PC-9 (cell line): Measurements from ENCODE around the gene ASB13. TPM values are rescaled to one million over a fixed set of nuclear protein-coding genes. Genes with fewer than 3 reads are reported as not detected.

ENCODE experiments used
- BruUV-seq: library from RNA; stranded (reverse); fragments of 400-500 nt; replicated peaks from 2 replicates; lab custom pipeline; 2021; lab: Mats Ljungman, UMichigan
- CTCF ChIA-PET: fragments of 300-600 bp; sonication (Branson Sonifier 250); formaldehyde crosslinking; loops from one replicate; lab custom pipeline; 2022; ENCODE audit warnings: antibody characterized with exemption; lab: Charles Lee
- POLR2A ChIA-PET: fragments of 300-600 bp; sonication (Branson Sonifier 250); formaldehyde crosslinking; loops from one replicate; lab custom pipeline; 2022; ENCODE audit warnings: antibody characterized with exemption; ENCODE audit not compliant: unreplicated experiment; lab: Charles Lee
- DNase-seq, 2 experiments: peaks; one replicate each; pipeline versions ENCODE4 v3.0.0 to v3.0.0-alpha.2; 2015 to 2022; ENCODE audit warnings: mixed read lengths in 1 of 2
- H2AFZ ChIP-seq: fragments of 200-600 bp; sonication (generic); 2 replicates; pipeline ENCODE4 v1.8.1; 2017; ENCODE audit warnings: antibody characterized with exemption
- H3F3A ChIP-seq: fragments of 200-600 bp; sonication (generic); 2 replicates; pipeline ENCODE4 v1.8.1; 2017; ENCODE audit warnings: antibody characterized with exemption, mild to moderate bottlenecking, low read depth; ENCODE audit not compliant: insufficient read depth
- H3K27ac ChIP-seq: fragments of 200-600 bp; sonication (generic); 2 replicates; pipeline ENCODE4 v1.6.1; 2016; ENCODE audit warnings: mixed run types
- H3K27me3 ChIP-seq: fragments of 200-600 bp; sonication (generic); 2 replicates; pipeline ENCODE4 v1.6.1; 2016; ENCODE audit warnings: low read depth, mixed run types; ENCODE audit not compliant: insufficient read depth
- H3K36me3 ChIP-seq: fragments of 200-600 bp; sonication (generic); 2 replicates; pipeline ENCODE4 v1.6.1; 2016; ENCODE audit warnings: low read depth, mixed run types
- H3K4me1 ChIP-seq: fragments of 200-600 bp; sonication (generic); replicated peaks from 2 replicates; pipeline ENCODE4 v1.6.1; 2016; ENCODE audit warnings: mixed run types; ENCODE audit not compliant: insufficient read depth
- H3K4me2 ChIP-seq: fragments of 200-600 bp; sonication (generic); 2 replicates; pipeline ENCODE4 v1.6.1; 2017; ENCODE audit warnings: mixed run types
- H3K4me3 ChIP-seq: fragments of 200-600 bp; sonication (generic); 2 replicates; pipeline ENCODE4 v1.6.1; 2016; ENCODE audit warnings: mixed run types
- H3K79me2 ChIP-seq: fragments of 200-600 bp; sonication (generic); 2 replicates; pipeline ENCODE4 v1.6.1; 2017; ENCODE audit warnings: low read depth, mixed run types
- H3K9me2 ChIP-seq: fragments of 200-600 bp; sonication (generic); 2 replicates; pipeline ENCODE4 v1.8.1; 2017; ENCODE audit warnings: mild to moderate bottlenecking; ENCODE audit not compliant: insufficient read depth
- H3K9me3 ChIP-seq: fragments of 200-600 bp; sonication (generic); 2 replicates; pipeline ENCODE4 v1.8.1; 2016; ENCODE audit warnings: low read depth; ENCODE audit not compliant: insufficient read depth
- H4K20me1 ChIP-seq: fragments of 200-600 bp; sonication (generic); 2 replicates; pipeline ENCODE4 v1.8.1; 2017; ENCODE audit not compliant: insufficient read depth
- CTCF ChIP-seq: fragments of 200-600 bp; sonication (generic); conservative IDR thresholded peaks from 2 replicates; pipeline ENCODE4 v1.6.1; 2017; ENCODE audit warnings: mixed run types, antibody characterized with exemption, mild to moderate bottlenecking, moderate library complexity
- EZH2 ChIP-seq: fragments of 200-600 bp; sonication (generic); IDR thresholded peaks from 2 replicates; pipeline ENCODE4 v1.8.0; 2017; ENCODE audit warnings: antibody characterized with exemption, low read depth
- intact Hi-C: fragments of 100-400 bp; cut with micrococcal nuclease; formaldehyde crosslinking; loops from one replicate; pipeline ENCODE4 v1.10.0; 2022; ENCODE audit not compliant: unreplicated experiment
- total RNA-seq: library from RNA; stranded (reverse); gene quantifications from 2 replicates; pipeline ENCODE4 v1.2.3, GENCODE V29; 2021

Gene ASB13
- total RNA-seq, 1 experiment from 2014 or later, result 22.2 TPM

DNA sequence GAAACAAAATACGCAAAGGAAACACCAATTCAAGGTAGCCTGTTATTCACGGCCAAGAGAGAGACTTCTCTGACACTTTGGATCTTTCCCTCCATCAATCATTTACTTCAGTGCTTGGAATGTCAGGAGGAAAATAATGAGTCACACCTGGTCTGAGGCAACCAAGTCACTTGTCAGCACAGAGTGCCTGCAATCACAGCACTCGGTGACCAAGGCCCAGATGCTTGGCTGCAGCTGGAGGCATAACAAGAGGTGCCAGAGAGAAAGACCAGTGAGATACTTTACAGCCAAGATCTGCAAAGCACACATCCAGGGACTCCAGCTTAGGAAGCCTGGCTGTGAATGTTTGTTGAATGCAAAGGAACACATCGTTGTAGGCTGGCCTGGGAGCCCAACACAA lies 33.9 kb downstream of the ASB13 start:
- BruUV-seq, result no TSS peak
- intact Hi-C loops, result no loop called here
- ChIA-PET POLR2A (no interaction called here), CTCF (no interaction called here)
- Histone ChIP-seq H3K79me2 (no peaks in the 10 kb centered on the region), H2AFZ (no peak overlapping the region), H4K20me1 (no peaks in the 10 kb centered on the region), H3K27me3 (no peaks in the 10 kb centered on the region), H3F3A (peaks cover 9% of the 10 kb centered on the region; the same call in 1 of the 2 replicates), H3K4me2 (peak overlapping the region; percentile 26; the same call in 1 of the 2 replicates), H3K4me1 (peaks cover 14% of the 10 kb centered on the region; the same call in 1 of the 2 replicates), H3K36me3 (no peaks in the 10 kb centered on the region), H3K9me2 (no peaks in the 10 kb centered on the region), H3K27ac (no peak overlapping the region), H3K4me3 (no peak overlapping the region), H3K9me3 (no peaks in the 10 kb centered on the region)
- peak; percentile 48 to 76 for DNase-seq
- TF ChIP-seq EZH2 (no peak), CTCF (no peak)

GRCh38 chr10:5631936-5632335 lies 34.5 kb downstream of the ASB13 start:
- DNase-seq, result no peak
- peak overlapping the region; percentile 26; the same call in 1 of the 2 replicates for H3K4me2 ChIP-seq

DNA sequence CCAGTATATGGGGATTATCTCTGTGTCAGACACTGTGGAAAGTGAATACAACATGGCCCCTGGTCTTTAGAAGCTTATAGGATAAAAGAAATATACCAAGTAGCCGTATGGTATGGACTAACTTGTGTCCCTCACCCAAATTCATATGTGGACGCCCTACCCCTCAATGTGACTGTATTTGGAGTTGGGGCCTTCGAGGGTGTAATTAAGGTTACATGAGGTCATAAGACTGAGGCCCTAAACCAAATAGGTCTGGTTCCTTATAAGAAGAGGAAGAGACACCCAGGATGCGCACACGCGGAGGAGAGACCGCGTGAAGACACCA lies 36.3 kb downstream of the ASB13 start:
- no peaks in the 10 kb centered on the region for H3K9me2 ChIP-seq
- no TSS peak for BruUV-seq
- H3K27me3 ChIP-seq, result no peaks in the 10 kb centered on the region
- no peak for DNase-seq
- H3K4me1 ChIP-seq, result peaks cover 14% of the 10 kb centered on the region; the same call in 1 of the 2 replicates
- no peak overlapping the region for H2AFZ ChIP-seq
- no peaks in the 10 kb centered on the region for H3K36me3 ChIP-seq
- TF ChIP-seq CTCF, result peak; percentile 8; the same call in 1 of the 2 replicates
- TF ChIP-seq EZH2, result no peak
- POLR2A ChIA-PET, result interaction anchor here (1.0 kb wide), 1 partner anchor 184 kb away, joined by 6 read pairs; no protein-coding TSS in a partner anchor
- H3F3A ChIP-seq, result peaks cover 9% of the 10 kb centered on the region; the same call in 1 of the 2 replicates
- CTCF ChIA-PET, result interaction anchor here (1.6 kb wide), 1 partner anchor 182 kb away, joined by 4 read pairs; no protein-coding TSS in a partner anchor
- H3K27ac ChIP-seq, result no peak overlapping the region
- H3K79me2 ChIP-seq, result no peaks in the 10 kb centered on the region
- intact Hi-C loops, result no loop called here
- H3K4me3 ChIP-seq, result no peak overlapping the region
- H3K9me3 ChIP-seq, result no peaks in the 10 kb centered on the region
- no peaks in the 10 kb centered on the region for H4K20me1 ChIP-seq
- no peak overlapping the region for H3K4me2 ChIP-seq

More at GRCh38 chr10:5631936-5632335, 34.5 kb downstream of the ASB13 start:
- Histone ChIP-seq H3K9me3 (no peaks in the 10 kb centered on the region), H3F3A (peaks cover 9% of the 10 kb centered on the region; the same call in 1 of the 2 replicates), H3K36me3 (no peaks in the 10 kb centered on the region), H4K20me1 (no peaks in the 10 kb centered on the region), H3K27me3 (no peaks in the 10 kb centered on the region), H3K79me2 (no peaks in the 10 kb centered on the region), H3K4me1 (peaks cover 14% of the 10 kb centered on the region; the same call in 1 of the 2 replicates), H3K4me3 (no peak overlapping the region), H2AFZ (no peak overlapping the region), H3K27ac (no peak overlapping the region), H3K9me2 (no peaks in the 10 kb centered on the region)
- intact Hi-C loops, result no loop called here
- TF ChIP-seq CTCF (no peak), EZH2 (no peak)
- BruUV-seq, result no TSS peak
- CTCF ChIA-PET, result no interaction called here
- POLR2A ChIA-PET, result no interaction called here
